ENCODE measurements around the gene ATP10A. TPM values are rescaled to one million over a fixed set of nuclear protein-coding genes. Genes with fewer than 3 reads are reported as not detected.

The ATP10A gene
- total RNA-seq, 1 experiment from 2014 or later: not detected

DNA sequence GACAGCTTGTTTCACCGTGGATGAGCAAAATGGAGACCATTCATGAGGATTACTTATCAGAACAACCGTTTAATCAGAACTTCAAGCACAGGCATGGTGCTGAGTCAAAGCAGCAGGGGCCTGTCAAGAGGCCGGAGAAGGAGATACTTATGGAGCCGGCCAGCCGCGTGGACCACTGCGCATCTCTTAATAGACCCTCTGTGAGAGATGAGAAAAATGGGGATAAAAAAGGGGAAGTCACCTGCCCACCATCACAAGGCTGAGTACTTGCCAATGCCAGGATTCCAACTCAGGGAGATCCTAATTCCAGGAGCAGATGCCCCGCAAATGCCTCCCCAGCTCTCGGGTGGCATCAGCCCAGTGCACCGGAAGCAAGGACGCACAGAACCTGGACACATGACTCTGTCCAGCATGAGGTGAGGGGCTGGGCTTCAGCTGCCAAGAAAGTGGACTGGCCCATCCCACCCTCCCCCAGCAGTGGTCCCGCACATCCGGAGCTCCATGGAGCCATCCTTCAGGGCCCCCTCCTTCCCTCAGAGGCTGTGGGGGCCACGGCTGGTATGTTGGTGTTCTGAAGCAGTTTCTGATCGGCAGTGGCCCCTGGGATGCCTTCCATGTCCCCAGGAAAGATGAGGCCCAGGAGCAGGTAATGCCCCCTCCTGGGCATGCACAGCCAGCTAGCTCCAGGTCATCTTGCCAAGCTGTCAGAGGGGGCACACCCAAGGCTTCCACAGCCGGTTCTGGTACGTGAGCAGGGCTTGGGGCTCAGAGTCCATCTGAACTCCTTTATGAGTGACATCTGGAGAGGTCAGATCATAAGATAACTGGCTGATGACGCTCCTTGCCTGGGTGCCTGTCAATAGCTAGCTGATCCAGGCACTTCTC lies 143.8 kb downstream of the ATP10A start:
- no peaks in the 10 kb centered on the region for H3K9me3 Mint-ChIP-seq (ENCODE audit: unreplicated experiment)
- ChIA-PET POLR2A (no interaction called here), CTCF (no interaction called here)
- Histone ChIP-seq H3K4me1 (no peaks in the 10 kb centered on the region), H3K9me3 (no peaks in the 10 kb centered on the region), H3K4me3 (ENCODE audit: low read depth, low read length) (no peak overlapping the region), H3K36me3 (ENCODE audit: control insufficient read depth, insufficient read depth, low read length) (no peaks in the 10 kb centered on the region), H3K27me3 (replicated peaks; ENCODE audit: control insufficient read depth, insufficient read depth, low read length) (0 out of 2 replicates have a peak, but pooled peaks cover 1% of the 10 kb centered on the region)
- DNase-seq: no peak
- BruUV-seq (replicated peaks): no TSS peak
- TF ChIP-seq, protein P1, sequence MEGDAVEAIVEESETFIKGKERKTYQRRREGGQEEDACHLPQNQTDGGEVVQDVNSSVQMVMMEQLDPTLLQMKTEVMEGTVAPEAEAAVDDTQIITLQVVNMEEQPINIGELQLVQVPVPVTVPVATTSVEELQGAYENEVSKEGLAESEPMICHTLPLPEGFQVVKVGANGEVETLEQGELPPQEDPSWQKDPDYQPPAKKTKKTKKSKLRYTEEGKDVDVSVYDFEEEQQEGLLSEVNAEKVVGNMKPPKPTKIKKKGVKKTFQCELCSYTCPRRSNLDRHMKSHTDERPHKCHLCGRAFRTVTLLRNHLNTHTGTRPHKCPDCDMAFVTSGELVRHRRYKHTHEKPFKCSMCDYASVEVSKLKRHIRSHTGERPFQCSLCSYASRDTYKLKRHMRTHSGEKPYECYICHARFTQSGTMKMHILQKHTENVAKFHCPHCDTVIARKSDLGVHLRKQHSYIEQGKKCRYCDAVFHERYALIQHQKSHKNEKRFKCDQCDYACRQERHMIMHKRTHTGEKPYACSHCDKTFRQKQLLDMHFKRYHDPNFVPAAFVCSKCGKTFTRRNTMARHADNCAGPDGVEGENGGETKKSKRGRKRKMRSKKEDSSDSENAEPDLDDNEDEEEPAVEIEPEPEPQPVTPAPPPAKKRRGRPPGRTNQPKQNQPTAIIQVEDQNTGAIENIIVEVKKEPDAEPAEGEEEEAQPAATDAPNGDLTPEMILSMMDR (IDR thresholded peaks at IDR 0.05; ENCODE audit: insufficient read depth in 1 of 2, low read depth in 1 of 2, low read length in 1 of 2, severe bottlenecking in 1 of 2, unreplicated experiment in 1 of 2): no peak
- H3K27ac Mint-ChIP-seq (ENCODE audit: unreplicated experiment): no peak overlapping the region
- H3K27me3 Mint-ChIP-seq (ENCODE audit: insufficient read depth, unreplicated experiment): peaks cover 19% of the 10 kb centered on the region
- no peaks in the 10 kb centered on the region for H3K36me3 Mint-ChIP-seq (ENCODE audit: insufficient read depth, unreplicated experiment)
- no peaks in the 10 kb centered on the region for H3K4me1 Mint-ChIP-seq (ENCODE audit: low read depth, unreplicated experiment)
- H3K4me3 Mint-ChIP-seq (ENCODE audit: unreplicated experiment): no peak overlapping the region
- intact Hi-C loops (cut with micrococcal nuclease; ENCODE audit: unreplicated experiment): no loop called here

DNA sequence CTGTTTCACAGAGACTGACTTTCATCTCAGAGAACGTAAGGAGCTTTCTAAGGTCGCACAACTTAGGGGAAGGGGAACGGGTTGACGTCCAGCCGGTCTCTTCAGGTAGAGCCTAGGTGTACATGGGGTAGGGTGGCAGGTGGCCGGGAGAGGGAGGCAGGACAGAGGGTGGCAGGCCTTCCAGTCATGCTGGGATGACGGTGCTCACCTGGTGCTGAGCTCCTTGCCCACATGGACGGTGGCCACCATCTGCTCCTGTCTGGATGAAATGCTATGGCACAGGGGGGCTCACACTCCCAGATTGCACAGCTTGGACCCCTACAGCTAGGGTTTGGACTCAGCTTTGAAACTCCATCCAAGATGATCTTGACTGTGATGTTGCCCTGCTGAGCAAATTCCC lies 144.5 kb downstream of the ATP10A start:
- TF ChIP-seq, protein P1 (IDR thresholded peaks at IDR 0.05; ENCODE audit: insufficient read depth in 1 of 2, low read depth in 1 of 2, low read length in 1 of 2, severe bottlenecking in 1 of 2, unreplicated experiment in 1 of 2): no peak
- Histone ChIP-seq H3K4me3 (ENCODE audit: low read depth, low read length) (no peak overlapping the region), H3K4me1 (no peaks in the 10 kb centered on the region), H3K27me3 (replicated peaks; ENCODE audit: control insufficient read depth, insufficient read depth, low read length) (0 out of 2 replicates have a peak, but pooled peaks cover 1% of the 10 kb centered on the region), H3K36me3 (ENCODE audit: control insufficient read depth, insufficient read depth, low read length) (no peaks in the 10 kb centered on the region), H3K9me3 (no peaks in the 10 kb centered on the region)
- no peaks in the 10 kb centered on the region for H3K36me3 Mint-ChIP-seq (ENCODE audit: insufficient read depth, unreplicated experiment)
- no peak overlapping the region for H3K4me3 Mint-ChIP-seq (ENCODE audit: unreplicated experiment)
- intact Hi-C loops (cut with micrococcal nuclease; ENCODE audit: unreplicated experiment): no loop called here
- no peaks in the 10 kb centered on the region for H3K4me1 Mint-ChIP-seq (ENCODE audit: low read depth, unreplicated experiment)
- peaks cover 19% of the 10 kb centered on the region for H3K27me3 Mint-ChIP-seq (ENCODE audit: insufficient read depth, unreplicated experiment)
- ChIA-PET POLR2A (no interaction called here), CTCF (no interaction called here)
- DNase-seq: no peak
- no peaks in the 10 kb centered on the region for H3K9me3 Mint-ChIP-seq (ENCODE audit: unreplicated experiment)
- H3K27ac Mint-ChIP-seq (ENCODE audit: unreplicated experiment): no peak overlapping the region
- BruUV-seq (replicated peaks): no TSS peak

DNA sequence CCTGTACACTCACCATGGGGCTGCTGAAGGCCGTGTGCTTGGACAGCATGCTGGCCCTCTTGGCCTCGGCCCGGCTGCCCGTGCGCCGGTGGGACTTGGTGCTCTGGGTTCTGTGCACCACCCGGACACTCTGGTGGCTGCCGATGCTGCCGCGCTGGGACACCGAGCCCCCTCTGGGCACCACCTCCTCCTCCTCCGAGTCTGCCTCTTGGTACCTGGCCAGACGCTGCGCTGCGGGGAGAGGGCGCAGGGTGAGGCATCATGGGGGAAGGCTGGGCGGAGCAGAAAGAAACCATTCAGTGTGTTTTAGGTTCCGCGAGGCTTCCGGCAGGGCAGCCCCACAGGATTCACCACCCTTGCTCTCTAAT lies 145.0 kb downstream of the ATP10A start:
- Mint-ChIP-seq H3K27me3 (ENCODE audit: insufficient read depth, unreplicated experiment) (peaks cover 19% of the 10 kb centered on the region), H3K36me3 (ENCODE audit: insufficient read depth, unreplicated experiment) (no peaks in the 10 kb centered on the region), H3K4me1 (ENCODE audit: low read depth, unreplicated experiment) (no peaks in the 10 kb centered on the region), H3K27ac (ENCODE audit: unreplicated experiment) (no peak overlapping the region), H3K9me3 (ENCODE audit: unreplicated experiment) (no peaks in the 10 kb centered on the region), H3K4me3 (ENCODE audit: unreplicated experiment) (no peak overlapping the region)
- POLR2A ChIA-PET: no interaction called here
- Histone ChIP-seq H3K4me3 (ENCODE audit: low read depth, low read length) (no peak overlapping the region), H3K9me3 (no peaks in the 10 kb centered on the region), H3K27me3 (replicated peaks; ENCODE audit: control insufficient read depth, insufficient read depth, low read length) (0 out of 2 replicates have a peak, but pooled peaks cover 1% of the 10 kb centered on the region), H3K4me1 (no peaks in the 10 kb centered on the region), H3K36me3 (ENCODE audit: control insufficient read depth, insufficient read depth, low read length) (no peaks in the 10 kb centered on the region)
- no peak for DNase-seq
- CTCF ChIA-PET: no interaction called here
- intact Hi-C loops (cut with micrococcal nuclease; ENCODE audit: unreplicated experiment): no loop called here
- no TSS peak for BruUV-seq (replicated peaks)
- TF ChIP-seq, protein P1 (IDR thresholded peaks at IDR 0.05; ENCODE audit: insufficient read depth in 1 of 2, low read depth in 1 of 2, low read length in 1 of 2, severe bottlenecking in 1 of 2, unreplicated experiment in 1 of 2): no peak

Data from Caco-2 (cell line).